ENCODE data around the gene IL15. TPM values are rescaled to one million over a fixed set of nuclear protein-coding genes. Genes with fewer than 3 reads are reported as not detected.

Gene IL15
- total RNA-seq, 5 donors from 2014 or later (not counting 1 experiment from before 2014, with no cell fraction given): 2.3 to 7.0 (median 3.0) TPM

DNA sequence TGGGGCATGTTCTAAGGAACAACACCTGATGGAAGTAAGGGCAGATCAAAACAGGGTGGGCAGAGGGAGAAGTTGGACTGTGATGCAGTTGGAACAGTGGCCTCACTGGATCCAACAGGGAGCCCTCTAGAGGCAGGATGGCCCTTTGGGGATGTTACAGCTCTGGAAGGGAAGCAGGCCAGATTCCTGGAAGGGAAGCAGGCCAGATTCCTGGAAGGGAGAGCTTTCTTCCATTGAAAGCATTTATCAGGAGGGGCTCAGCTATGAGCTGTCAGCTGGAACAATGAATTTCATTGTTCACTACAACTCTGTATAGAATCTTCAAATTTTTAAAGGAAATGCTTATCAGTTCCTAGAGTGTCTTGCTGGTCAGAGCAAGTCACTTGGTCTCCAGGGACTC, 17.7 kb downstream of the IL15 start:
- no peak for DNase-seq
- no peaks in the 10 kb centered on the region for H3K27me3 ChIP-seq (replicated peaks in 1 of 2; ENCODE audit: control insufficient read depth in 2 of 2, extremely low read depth in 1 of 2, insufficient read depth in 2 of 2, low read length in 1 of 2)
- no peaks in the 10 kb centered on the region for H3K4me1 ChIP-seq (ENCODE audit: control insufficient read depth in 1 of 2, extremely low read depth in 1 of 2, insufficient read depth in 2 of 2, low read length in 2 of 2)
- H3K4me1 Mint-ChIP-seq: peaks cover 0 to 4% (median 4%) of the 10 kb centered on the region in 3 donors
- no peak overlapping the region for H3K27ac ChIP-seq (ENCODE audit: low read length)
- POLR2A ChIA-PET: no interaction called here
- H3K9me3 Mint-ChIP-seq: no peaks in the 10 kb centered on the region
- H3K9me3 ChIP-seq: no peaks in the 10 kb centered on the region
- no peak overlapping the region for H3K27ac Mint-ChIP-seq
- ATAC-seq (replicated peaks in 1 of 4): no peak
- no peak overlapping the region for H3K4me3 Mint-ChIP-seq
- CTCF ChIA-PET: interaction anchor here in 1 of 2 donors (1.2 kb wide), 1 partner anchor 18 kb away, joined by 3 read pairs; the partner anchor contains the start of gene IL15
- no peak overlapping the region for H3K4me3 ChIP-seq (ENCODE audit: control insufficient read depth in 1 of 2, extremely low read depth in 1 of 2, low read length in 1 of 2)
- no peaks in the 10 kb centered on the region for H3K36me3 ChIP-seq (ENCODE audit: control insufficient read depth in 2 of 2, extremely low read depth in 1 of 2, insufficient read depth in 1 of 2, low read length in 1 of 2)
- H3K27me3 Mint-ChIP-seq: no peaks in the 10 kb centered on the region
- H3K36me3 Mint-ChIP-seq: no peaks in the 10 kb centered on the region

DNA sequence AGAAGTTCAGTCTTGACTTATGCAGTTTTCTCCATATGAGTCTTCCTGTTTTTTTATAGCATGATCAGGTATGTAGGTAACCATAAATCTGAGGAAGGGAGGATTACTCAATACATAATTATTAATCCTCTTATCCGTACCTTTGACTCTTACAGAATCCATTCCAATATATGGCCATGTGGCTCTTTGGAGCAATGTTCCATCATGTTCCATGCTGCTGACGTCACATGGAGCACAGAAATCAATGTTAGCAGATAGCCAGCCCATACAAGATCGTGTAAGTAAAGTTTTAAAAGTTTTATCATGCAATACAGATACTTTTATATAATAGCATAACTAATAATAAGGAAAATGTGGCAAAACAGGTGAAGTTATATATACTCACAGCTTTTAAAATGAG, 19.6 kb downstream of the IL15 start:
- H3K27me3 ChIP-seq (replicated peaks in 1 of 2; ENCODE audit: control insufficient read depth in 2 of 2, extremely low read depth in 1 of 2, insufficient read depth in 2 of 2, low read length in 1 of 2): no peaks in the 10 kb centered on the region
- no peak overlapping the region for H3K4me3 ChIP-seq (ENCODE audit: control insufficient read depth in 1 of 2, extremely low read depth in 1 of 2, low read length in 1 of 2)
- H3K36me3 ChIP-seq (ENCODE audit: control insufficient read depth in 2 of 2, extremely low read depth in 1 of 2, insufficient read depth in 1 of 2, low read length in 1 of 2): no peaks in the 10 kb centered on the region
- POLR2A ChIA-PET: no interaction called here
- no peaks in the 10 kb centered on the region for H3K4me1 ChIP-seq (ENCODE audit: control insufficient read depth in 1 of 2, extremely low read depth in 1 of 2, insufficient read depth in 2 of 2, low read length in 2 of 2)
- Mint-ChIP-seq H3K9me3 (no peaks in the 10 kb centered on the region), H3K4me3 (no peak overlapping the region), H3K27me3 (no peaks in the 10 kb centered on the region), H3K36me3 (peaks cover 6% of the 10 kb centered on the region), H3K4me1 (peaks cover 0 to 11% (median 4%) of the 10 kb centered on the region in 3 donors), H3K27ac (no peak overlapping the region)
- CTCF ChIA-PET: no interaction called here
- no peak for ATAC-seq (replicated peaks in 1 of 4)
- no peak overlapping the region for H3K27ac ChIP-seq (ENCODE audit: low read length)
- WGBS (ENCODE audit: insufficient coverage): no CpG with 5 or more reads among the region's 3 CpGs
- no peak for DNase-seq
- H3K9me3 ChIP-seq: no peaks in the 10 kb centered on the region

DNA sequence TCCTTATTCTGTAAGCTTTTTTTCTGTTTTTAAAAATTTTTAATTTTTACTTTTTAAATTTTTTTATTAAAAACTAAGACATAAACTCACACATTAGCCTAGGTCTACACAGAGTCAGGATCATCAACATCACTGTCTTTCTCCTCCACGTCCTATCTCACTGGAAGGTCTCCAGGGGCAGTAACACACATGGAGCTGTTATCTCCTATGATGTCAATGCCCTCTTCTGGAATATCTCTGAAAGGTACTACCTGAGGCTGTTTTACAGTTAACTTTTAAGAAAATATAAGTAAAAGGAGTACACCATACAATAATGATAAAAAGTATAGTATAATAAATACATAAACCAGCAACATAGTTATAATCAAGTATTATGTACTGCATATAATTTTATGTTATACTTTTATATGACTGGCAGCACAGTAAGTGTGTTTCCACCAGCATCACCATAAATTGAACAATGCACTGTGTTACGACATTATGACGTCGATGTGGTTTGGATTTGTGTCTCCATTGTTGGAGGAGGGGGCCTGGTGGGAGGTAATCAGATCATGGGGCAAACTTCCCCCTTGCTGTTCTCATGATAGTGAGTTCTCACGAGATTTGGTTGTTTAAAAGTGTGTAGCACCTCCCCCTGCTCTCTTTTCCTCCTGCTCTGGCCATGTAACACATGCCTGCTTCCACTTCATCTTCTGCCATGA, 21.3 kb downstream of the IL15 start:
- peaks cover 0 to 12% (median 4%) of the 10 kb centered on the region in 3 donors for H3K4me1 Mint-ChIP-seq
- no peak overlapping the region for H3K27ac ChIP-seq (ENCODE audit: low read length)

DNA sequence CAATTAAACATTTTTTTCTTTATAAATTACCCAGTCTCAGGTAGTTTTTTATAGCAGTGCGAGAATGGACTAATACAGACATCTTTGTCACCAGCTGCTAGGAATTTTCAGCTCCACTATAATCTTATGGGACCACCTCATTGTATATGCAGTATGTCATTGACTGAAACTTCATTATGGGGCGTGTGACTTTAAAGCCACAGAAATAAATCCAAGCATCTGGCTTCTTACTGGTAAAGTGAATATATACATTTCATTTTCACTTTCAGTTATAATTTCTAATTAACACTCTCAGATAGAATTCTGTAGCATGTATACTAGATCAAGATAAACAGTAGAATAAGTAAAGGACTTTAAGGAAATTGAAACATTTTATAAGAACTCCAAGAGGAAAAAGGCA, 21.9 kb downstream of the IL15 start:
- Histone ChIP-seq H3K36me3 (ENCODE audit: control insufficient read depth in 2 of 2, extremely low read depth in 1 of 2, insufficient read depth in 1 of 2, low read length in 1 of 2) (no peaks in the 10 kb centered on the region), H3K9me3 (no peaks in the 10 kb centered on the region), H3K27ac (ENCODE audit: low read length) (no peak overlapping the region), H3K4me3 (ENCODE audit: control insufficient read depth in 1 of 2, extremely low read depth in 1 of 2, low read length in 1 of 2) (no peak overlapping the region), H3K27me3 (replicated peaks in 1 of 2; ENCODE audit: control insufficient read depth in 2 of 2, extremely low read depth in 1 of 2, insufficient read depth in 2 of 2, low read length in 1 of 2) (no peaks in the 10 kb centered on the region), H3K4me1 (ENCODE audit: control insufficient read depth in 1 of 2, extremely low read depth in 1 of 2, insufficient read depth in 2 of 2, low read length in 2 of 2) (no peaks in the 10 kb centered on the region)
- POLR2A ChIA-PET: no interaction called here
- Mint-ChIP-seq H3K9me3 (no peaks in the 10 kb centered on the region), H3K4me1 (peaks cover 0 to 12% (median 4%) of the 10 kb centered on the region in 3 donors), H3K4me3 (no peak overlapping the region), H3K36me3 (peaks cover 6% of the 10 kb centered on the region), H3K27ac (no peak overlapping the region), H3K27me3 (no peaks in the 10 kb centered on the region)
- CTCF ChIA-PET: no interaction called here
- no peak for ATAC-seq (replicated peaks in 1 of 4)
- WGBS (ENCODE audit: insufficient coverage): no CpG with 5 or more reads among the region's 2 CpGs
- DNase-seq: no peak

More for the DNA sequence above, 21.3 kb downstream of the IL15 start:
- H3K36me3 Mint-ChIP-seq: peaks cover 6% of the 10 kb centered on the region
- DNase-seq (no peak), ATAC-seq (replicated peaks in 1 of 4) (no peak)
- H3K27ac Mint-ChIP-seq: no peak overlapping the region
- WGBS (ENCODE audit: insufficient coverage): no CpG with 5 or more reads among the region's 5 CpGs
- Histone ChIP-seq H3K9me3 (no peaks in the 10 kb centered on the region), H3K36me3 (ENCODE audit: control insufficient read depth in 2 of 2, extremely low read depth in 1 of 2, insufficient read depth in 1 of 2, low read length in 1 of 2) (no peaks in the 10 kb centered on the region), H3K4me3 (ENCODE audit: control insufficient read depth in 1 of 2, extremely low read depth in 1 of 2, low read length in 1 of 2) (no peak overlapping the region), H3K27me3 (replicated peaks in 1 of 2; ENCODE audit: control insufficient read depth in 2 of 2, extremely low read depth in 1 of 2, insufficient read depth in 2 of 2, low read length in 1 of 2) (no peaks in the 10 kb centered on the region), H3K4me1 (ENCODE audit: control insufficient read depth in 1 of 2, extremely low read depth in 1 of 2, insufficient read depth in 2 of 2, low read length in 2 of 2) (no peaks in the 10 kb centered on the region)
- H3K9me3 Mint-ChIP-seq: no peaks in the 10 kb centered on the region
- ChIA-PET CTCF (no interaction called here), POLR2A (no interaction called here)
- no peaks in the 10 kb centered on the region for H3K27me3 Mint-ChIP-seq
- H3K4me3 Mint-ChIP-seq: no peak overlapping the region

DNA sequence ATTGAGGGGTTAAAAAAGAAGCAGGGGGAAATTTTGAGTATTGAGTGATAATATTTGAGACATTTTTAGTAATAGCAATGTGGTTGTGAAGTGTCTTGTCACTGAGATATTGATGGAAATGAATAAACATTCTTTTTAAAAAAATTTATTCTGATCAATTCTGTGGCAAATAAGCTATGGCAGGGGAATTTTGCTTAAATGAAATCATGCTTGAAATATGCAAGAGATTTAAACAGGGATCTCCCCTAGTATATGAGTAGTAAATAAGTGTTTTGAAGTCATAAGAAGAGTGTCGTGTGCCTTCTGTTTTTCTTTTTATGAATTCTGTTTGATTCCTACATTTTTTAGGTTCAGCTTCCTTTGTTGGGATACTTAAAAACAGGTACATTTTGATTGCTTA, 23.2 kb downstream of the IL15 start:
- Histone ChIP-seq H3K27me3 (replicated peaks in 1 of 2; ENCODE audit: control insufficient read depth in 2 of 2, extremely low read depth in 1 of 2, insufficient read depth in 2 of 2, low read length in 1 of 2) (no peaks in the 10 kb centered on the region), H3K4me3 (ENCODE audit: control insufficient read depth in 1 of 2, extremely low read depth in 1 of 2, low read length in 1 of 2) (no peak overlapping the region), H3K4me1 (ENCODE audit: control insufficient read depth in 1 of 2, extremely low read depth in 1 of 2, insufficient read depth in 2 of 2, low read length in 2 of 2) (no peaks in the 10 kb centered on the region), H3K9me3 (no peaks in the 10 kb centered on the region), H3K36me3 (ENCODE audit: control insufficient read depth in 2 of 2, extremely low read depth in 1 of 2, insufficient read depth in 1 of 2, low read length in 1 of 2) (no peaks in the 10 kb centered on the region), H3K27ac (ENCODE audit: low read length) (no peak overlapping the region)
- ChIA-PET POLR2A (interaction anchor here in 1 of 2 donors (0.7 kb wide), 1 partner anchor 1895 kb away, joined by 6 read pairs; no protein-coding TSS in a partner anchor), CTCF (interaction anchor here in 1 of 2 donors (0.6 kb wide), 1 partner anchor 27 kb away, joined by 4 read pairs; no protein-coding TSS in a partner anchor)
- peaks cover 6% of the 10 kb centered on the region for H3K36me3 Mint-ChIP-seq
- H3K27me3 Mint-ChIP-seq: no peaks in the 10 kb centered on the region
- no CpG with 5 or more reads among the region's 1 CpG for WGBS (ENCODE audit: insufficient coverage)
- ATAC-seq (replicated peaks in 1 of 4) (no peak), DNase-seq (no peak)
- peaks cover 0 to 12% (median 4%) of the 10 kb centered on the region in 3 donors for H3K4me1 Mint-ChIP-seq
- peak overlapping the region in 1 of 2 donors; percentile 43 for H3K27ac Mint-ChIP-seq
- no peaks in the 10 kb centered on the region for H3K9me3 Mint-ChIP-seq
- no peak overlapping the region for H3K4me3 Mint-ChIP-seq

DNA sequence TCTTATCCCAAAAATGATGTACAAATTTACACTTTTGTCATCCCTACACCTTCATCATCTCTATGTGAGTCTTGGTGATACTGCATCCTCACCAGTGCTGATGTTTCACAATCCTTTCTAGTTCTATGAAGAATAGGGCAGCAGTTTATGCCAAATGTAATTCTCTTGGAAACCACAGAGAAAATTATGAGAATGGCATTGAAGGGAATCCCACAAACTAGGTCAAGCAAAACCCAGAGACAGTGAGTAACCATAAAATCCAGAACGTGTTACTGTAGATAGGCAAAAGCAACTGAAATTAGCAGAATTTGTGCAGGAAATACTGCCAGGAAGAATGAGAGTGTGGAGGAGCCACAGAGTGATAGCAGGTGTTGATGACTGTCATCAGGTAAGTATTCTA, 24.5 kb downstream of the IL15 start:
- 58% methylated on average over 1 of the region's 1 CpG for WGBS (ENCODE audit: insufficient coverage)
- no peak overlapping the region for H3K27ac ChIP-seq (ENCODE audit: low read length)
- no peaks in the 10 kb centered on the region for H3K9me3 Mint-ChIP-seq

More for the DNA sequence above, 24.5 kb downstream of the IL15 start:
- Mint-ChIP-seq H3K4me3 (no peak overlapping the region), H3K4me1 (peaks cover 0 to 12% (median 4%) of the 10 kb centered on the region in 3 donors), H3K27me3 (no peaks in the 10 kb centered on the region), H3K27ac (no peak overlapping the region), H3K36me3 (peaks cover 6% of the 10 kb centered on the region)
- ChIA-PET CTCF (no interaction called here), POLR2A (interaction anchor here in 1 of 2 donors (0.6 kb wide), 1 partner anchor 57 kb away, joined by 4 read pairs; no protein-coding TSS in a partner anchor)
- Histone ChIP-seq H3K9me3 (no peaks in the 10 kb centered on the region), H3K27me3 (replicated peaks in 1 of 2; ENCODE audit: control insufficient read depth in 2 of 2, extremely low read depth in 1 of 2, insufficient read depth in 2 of 2, low read length in 1 of 2) (no peaks in the 10 kb centered on the region), H3K4me3 (ENCODE audit: control insufficient read depth in 1 of 2, extremely low read depth in 1 of 2, low read length in 1 of 2) (no peak overlapping the region), H3K36me3 (ENCODE audit: control insufficient read depth in 2 of 2, extremely low read depth in 1 of 2, insufficient read depth in 1 of 2, low read length in 1 of 2) (no peaks in the 10 kb centered on the region), H3K4me1 (ENCODE audit: control insufficient read depth in 1 of 2, extremely low read depth in 1 of 2, insufficient read depth in 2 of 2, low read length in 2 of 2) (no peaks in the 10 kb centered on the region)
- ATAC-seq (replicated peaks in 1 of 4): no peak
- DNase-seq: no peak

All from T-cell (primary cell).